GM21381 (cell line): Measurements from ENCODE around the gene TWIST2.

Source experiments
- ATAC-seq: cut with Tn5 transposase; IDR thresholded peaks from one replicate; pipeline ENCODE4 v1.9.1; 2021; ENCODE audit warnings: mild to moderate bottlenecking, moderate library complexity; ENCODE audit not compliant: unreplicated experiment

Gene TWIST2

GRCh38 chr2:238916176-238916874, 68.4 kb downstream of the TWIST2 start:
- ATAC-seq, result no peak

GRCh38 chr2:238916875-238917590, 69.1 kb downstream of the TWIST2 start:
- ATAC-seq, result no peak

GRCh38 chr2:238919307-238919706, 71.4 kb downstream of the TWIST2 start:
- ATAC-seq, result no peak

- ATAC-seq, result no peak
Observed at GRCh38 chr2:238920053-238920452, 72.2 kb downstream of the TWIST2 start.

- no peak for ATAC-seq
Observed at GRCh38 chr2:238920601-238921001, 72.7 kb downstream of the TWIST2 start.

- ATAC-seq, result no peak
Observed at GRCh38 chr2:238921259-238921658, 73.4 kb downstream of the TWIST2 start.

GRCh38 chr2:238921681-238922319, 73.9 kb downstream of the TWIST2 start:
- ATAC-seq, result no peak

GRCh38 chr2:238922435-238922834, 74.5 kb downstream of the TWIST2 start:
- no peak for ATAC-seq

GRCh38 chr2:238924032-238924431, 76.1 kb downstream of the TWIST2 start:
- no peak for ATAC-seq

- no peak for ATAC-seq
Observed at GRCh38 chr2:238924796-238925195, 76.9 kb downstream of the TWIST2 start.

GRCh38 chr2:238925281-238925680, 77.4 kb downstream of the TWIST2 start:
- ATAC-seq, result no peak

GRCh38 chr2:238925816-238926521, 78.1 kb downstream of the TWIST2 start:
- ATAC-seq, result no peak

GRCh38 chr2:238926761-238927611, 79.1 kb downstream of the TWIST2 start:
- ATAC-seq, result no peak

- ATAC-seq, result no peak
Observed at GRCh38 chr2:238927746-238928519, 80.0 kb downstream of the TWIST2 start.

GRCh38 chr2:238928520-238929241, 80.8 kb downstream of the TWIST2 start:
- no peak for ATAC-seq

GRCh38 chr2:238929242-238930081, 81.6 kb downstream of the TWIST2 start:
- no peak for ATAC-seq

GRCh38 chr2:238930216-238930615, 82.3 kb downstream of the TWIST2 start:
- no peak for ATAC-seq
